ENCODE results near the gene GRIP1.
A peak's percentile ranks its signal among the peaks of the same experiment; 100 is the strongest.

Gene GRIP1

GRCh38 chr12:66709457-66709773 lies 30.5 kb upstream of the GRIP1 start:
- ChIA-PET POLR2A (ENCODE audit: low non-redundant PET) (no interaction called here), CTCF (interaction anchor here (0.5 to 1.6 kb wide), 7 partner anchors 9 to 604 kb away, joined by 3 to 6 read pairs (median 3); no protein-coding TSS in a partner anchor)
- no peak for TF ChIP-seq CTCF (conservative IDR thresholded peaks at IDR 0.05; ENCODE audit: low read depth)
- DNase-seq (ENCODE audit: low spot score): no peak
- no peak overlapping the region for H3K27ac ChIP-seq

GRCh38 chr12:66708704-66709456 lies 30.0 kb upstream of the GRIP1 start:
- ChIA-PET POLR2A (ENCODE audit: low non-redundant PET) (no interaction called here), CTCF (interaction anchor here (0.5 to 1.6 kb wide), 17 partner anchors 9 to 1133 kb away, joined by 3 to 6 read pairs (median 3); no protein-coding TSS in a partner anchor)
- TF ChIP-seq CTCF (conservative IDR thresholded peaks at IDR 0.05; ENCODE audit: low read depth): peak; percentile 59
- H3K27ac ChIP-seq: no peak overlapping the region
- peak; percentile 8 for DNase-seq (ENCODE audit: low spot score)

DNA sequence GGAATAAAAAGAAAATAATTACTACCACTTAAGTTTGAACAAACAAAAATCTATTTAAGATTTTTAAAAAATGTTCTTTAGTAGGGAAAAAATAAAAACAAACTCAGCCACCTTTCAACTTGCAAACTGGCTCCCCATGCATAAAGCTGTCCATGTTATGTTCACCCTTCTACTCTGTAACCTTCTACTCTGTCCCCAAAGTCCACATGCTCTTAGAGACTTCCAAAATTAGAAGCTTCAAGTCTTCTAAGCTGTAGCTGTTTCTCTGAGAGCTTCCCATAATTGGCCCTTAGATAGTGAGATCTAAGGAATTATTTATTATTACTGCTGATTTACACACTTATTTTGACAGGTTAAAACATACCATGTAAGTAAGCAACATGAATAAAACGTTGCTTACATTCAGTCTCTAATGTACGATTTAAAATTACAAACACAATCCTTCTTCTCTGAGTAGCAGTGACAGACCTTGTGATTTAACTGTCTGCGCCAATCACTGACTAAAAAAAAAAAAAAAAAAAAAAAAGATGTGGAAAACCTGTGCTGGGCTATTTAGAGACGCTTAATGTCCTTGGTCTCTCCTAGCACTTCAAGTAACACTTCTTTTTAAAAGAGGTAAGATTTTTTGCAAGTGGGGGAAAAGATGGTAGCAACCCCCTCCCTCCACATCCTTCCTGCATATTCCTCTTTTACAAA lies 28.3 kb upstream of the GRIP1 start:
- CTCF ChIA-PET: interaction anchor here (0.7 kb wide), 1 partner anchor 272 kb away, joined by 3 read pairs; no protein-coding TSS in a partner anchor
- no peak for DNase-seq (ENCODE audit: low spot score)
- POLR2A ChIA-PET (ENCODE audit: low non-redundant PET): no interaction called here
- TF ChIP-seq CTCF (conservative IDR thresholded peaks at IDR 0.05; ENCODE audit: low read depth): no peak
- no peak overlapping the region for H3K27ac ChIP-seq

DNA sequence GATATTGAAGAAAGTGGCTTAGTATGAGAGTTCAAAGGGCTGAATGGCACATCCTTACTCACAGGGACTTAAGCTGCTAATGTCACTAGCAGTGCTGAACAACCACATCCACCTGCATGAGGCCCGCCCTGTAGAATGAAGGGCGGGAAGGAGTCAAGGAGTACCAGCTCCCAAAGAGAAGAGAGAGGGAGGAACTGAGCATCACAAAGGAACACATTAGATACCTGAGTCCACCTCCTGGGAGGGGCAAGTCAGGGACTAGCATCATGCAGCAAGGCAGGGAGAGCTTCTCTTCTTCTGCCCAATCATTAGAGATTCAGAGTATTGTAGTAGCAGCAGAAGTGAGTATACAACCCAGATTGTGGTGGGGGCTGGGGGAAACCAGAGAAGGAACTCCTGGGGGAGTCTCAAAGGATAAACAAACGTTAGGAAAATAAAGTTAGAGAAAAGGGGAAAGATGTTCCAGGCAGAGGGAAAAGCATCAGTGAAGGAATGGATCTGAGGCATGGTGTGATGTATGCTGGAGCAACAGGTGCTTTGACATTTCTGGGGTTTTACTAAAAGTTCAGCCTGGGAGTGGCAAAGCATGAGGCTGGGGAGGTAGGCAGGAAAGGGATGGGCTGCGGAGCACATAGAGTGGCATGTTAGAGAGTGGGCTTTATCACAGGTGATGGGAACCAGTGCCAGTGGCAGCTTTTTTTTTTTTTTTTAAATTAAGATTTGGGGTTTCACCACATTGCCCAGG lies 21.0 kb upstream of the GRIP1 start:
- no peak for DNase-seq (ENCODE audit: low spot score)
- ChIA-PET CTCF (interaction anchor here (0.6 to 1.4 kb wide), 3 partner anchors 10 to 348 kb away, joined by 3 to 4 read pairs (median 3); no protein-coding TSS in a partner anchor), POLR2A (ENCODE audit: low non-redundant PET) (no interaction called here)
- no peak overlapping the region for H3K27ac ChIP-seq
- TF ChIP-seq CTCF (conservative IDR thresholded peaks at IDR 0.05; ENCODE audit: low read depth): no peak

GRCh38 chr12:66698558-66698957 lies 19.7 kb upstream of the GRIP1 start:
- TF ChIP-seq CTCF (conservative IDR thresholded peaks at IDR 0.05; ENCODE audit: low read depth): no peak
- DNase-seq (ENCODE audit: low spot score): no peak
- no peak overlapping the region for H3K27ac ChIP-seq
- CTCF ChIA-PET: no interaction called here
- POLR2A ChIA-PET (ENCODE audit: low non-redundant PET): no interaction called here

- CTCF ChIA-PET: interaction anchor here (0.6 kb wide), 1 partner anchor 1391 kb away, joined by 3 read pairs; no protein-coding TSS in a partner anchor
- no peak overlapping the region for H3K27ac ChIP-seq
- TF ChIP-seq CTCF (conservative IDR thresholded peaks at IDR 0.05; ENCODE audit: low read depth): no peak
- POLR2A ChIA-PET (ENCODE audit: low non-redundant PET): no interaction called here
- DNase-seq (ENCODE audit: low spot score): no peak
These were observed 18.5 kb upstream of the GRIP1 start for GRCh38 chr12:66697404-66697803.

Measured in RWPE1 (cell line).